Naive B cell (primary cell): ENCODE measurements around the gene LBP. TPM values are rescaled to one million over a fixed set of nuclear protein-coding genes. Genes with fewer than 3 reads are reported as not detected.

Experiments used
- ATAC-seq, 2 donors: fragments of 150-1000 bp; cut with Tn5 transposase; 2 replicates each; pipeline ENCODE4 v1.10.0; 2021; ENCODE audit warnings: low read depth in 2 of 2, mild to moderate bottlenecking in 2 of 2, moderate library complexity in 2 of 2
- DNase-seq: peaks from one replicate; pipeline ENCODE4 v3.0.0; 2022
- H3K27ac Mint-ChIP-seq, 6 donors: one replicate each; pipeline ENCODE4 v1.8.0; 2020 to 2022; ENCODE audit warnings: mild to moderate bottlenecking in 6 of 6, mixed read lengths in 6 of 6, moderate library complexity in 5 of 6, inconsistent platforms in 2 of 6
- H3K27me3 Mint-ChIP-seq, 3 donors: one replicate each; pipeline ENCODE4 v1.8.0; 2021 to 2022; ENCODE audit warnings: mixed read lengths in 3 of 3, mild to moderate bottlenecking in 1 of 3
- H3K36me3 Mint-ChIP-seq, 2 donors: one replicate each; pipeline ENCODE4 v1.8.0; 2020 to 2022; ENCODE audit warnings: mixed read lengths in 2 of 2, inconsistent platforms in 1 of 2, mild to moderate bottlenecking in 1 of 2
- H3K4me1 Mint-ChIP-seq, 3 donors: one replicate each; pipeline ENCODE4 v1.8.0; 2020 to 2022; ENCODE audit warnings: mixed read lengths in 3 of 3, inconsistent platforms in 1 of 3, mild to moderate bottlenecking in 1 of 3, moderate library complexity in 1 of 3
- H3K4me3 Mint-ChIP-seq, 8 donors: one replicate each; pipeline ENCODE4 v1.8.0; 2020 to 2022; ENCODE audit warnings: mild to moderate bottlenecking in 8 of 8, mixed read lengths in 8 of 8, moderate library complexity in 8 of 8, inconsistent platforms in 2 of 8
- H3K9me3 Mint-ChIP-seq, 7 donors: one replicate each; pipeline ENCODE4 v1.8.0; 2020 to 2022; ENCODE audit warnings: mixed read lengths in 7 of 7, mild to moderate bottlenecking in 5 of 7, inconsistent platforms in 2 of 7, moderate library complexity in 1 of 7
- polyA plus RNA-seq, 6 donors: library from polyadenylated mRNA; unstranded; fragments of 300-500 nt; fragmentation: Illumina TruSeq; gene quantifications; one replicate each; pipeline ENCODE4 v1.2.3, GENCODE V29; 2021; ENCODE audit warnings: low read depth in 6 of 6

The LBP gene
- not detected for polyA plus RNA-seq

DNA sequence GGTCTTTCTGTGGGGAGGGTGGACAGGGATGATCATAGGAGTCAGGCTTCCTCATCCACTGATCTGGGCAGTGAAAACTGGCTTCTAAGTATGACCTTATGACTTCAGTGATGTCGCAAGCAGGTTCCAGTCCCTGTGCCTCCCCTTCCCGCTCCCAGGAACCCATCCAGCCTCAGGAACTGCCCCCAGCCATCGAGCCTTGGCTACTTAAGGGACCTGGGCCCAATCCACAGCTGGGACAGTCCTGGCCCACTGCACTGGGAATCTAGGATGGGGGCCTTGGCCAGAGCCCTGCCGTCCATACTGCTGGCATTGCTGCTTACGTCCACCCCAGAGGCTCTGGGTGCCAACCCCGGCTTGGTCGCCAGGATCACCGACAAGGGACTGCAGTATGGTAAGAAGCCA, at the start of gene LBP:
TSS of gene LBP (plus strand) at position 236 of the 405 bp plus-strand sequence. CDS start at position 271, 35 bp downstream.
- no peak for DNase-seq
- Mint-ChIP-seq H3K4me3 (no peak within 1 kb of the TSS), H3K9me3 (no peaks in the 10 kb centered on the region), H3K27ac (no peak within 1 kb of the TSS), H3K36me3 (no peaks in the 10 kb centered on the region), H3K4me1 (no peaks in the 10 kb centered on the region), H3K27me3 (peaks cover 0 to 22% (median 22%) of the 10 kb centered on the region in 3 donors)
- no peak for ATAC-seq

GRCh38 chr20:38297916-38298674, 48.2 kb upstream of the LBP start:
- H3K4me3 Mint-ChIP-seq: no peak overlapping the region
- H3K4me1 Mint-ChIP-seq: peaks cover 0 to under 1% (median 0%) of the 10 kb centered on the region in 3 donors
- ATAC-seq: no peak
- H3K27me3 Mint-ChIP-seq: peaks cover 36 to 63% (median 37%) of the 10 kb centered on the region in 3 donors
- DNase-seq: no peak
- no peaks in the 10 kb centered on the region for H3K9me3 Mint-ChIP-seq
- H3K36me3 Mint-ChIP-seq: no peaks in the 10 kb centered on the region
- no peak overlapping the region for H3K27ac Mint-ChIP-seq

DNA sequence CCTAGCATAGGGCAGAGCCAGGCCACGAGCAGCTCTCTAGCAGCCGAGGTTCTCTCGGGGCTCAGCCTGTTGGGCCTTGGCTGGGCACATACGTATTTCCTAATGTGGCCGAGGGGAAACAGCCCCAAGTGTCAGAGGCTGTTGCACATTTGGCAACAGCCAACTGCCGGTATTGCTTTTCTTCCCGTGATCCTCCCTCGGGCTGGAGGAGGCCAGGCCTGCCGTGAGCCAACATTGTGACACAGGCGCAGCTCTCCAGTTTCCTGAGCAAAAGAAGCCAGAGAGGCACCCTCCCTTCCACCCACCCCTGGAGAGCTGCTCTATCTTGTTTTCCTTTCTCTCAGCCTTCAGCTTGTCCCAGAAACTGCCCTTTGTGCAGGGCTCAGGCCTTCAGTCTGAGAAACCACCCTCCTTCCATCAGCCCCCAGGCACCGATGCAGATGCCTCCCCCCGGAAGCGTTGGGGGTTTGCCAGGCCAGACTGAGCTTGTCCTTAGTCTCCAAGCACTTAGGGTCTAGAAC, 47.5 kb upstream of the LBP start:
- H3K4me1 Mint-ChIP-seq: peaks cover 0 to 8% (median 2%) of the 10 kb centered on the region in 3 donors
- H3K9me3 Mint-ChIP-seq: no peaks in the 10 kb centered on the region
- DNase-seq: no peak
- ATAC-seq: no peak
- peaks cover 37 to 66% (median 37%) of the 10 kb centered on the region in 3 donors for H3K27me3 Mint-ChIP-seq
- H3K27ac Mint-ChIP-seq: peak overlapping the region in 1 of 6 donors; percentile 57
- no peaks in the 10 kb centered on the region for H3K36me3 Mint-ChIP-seq
- no peak overlapping the region for H3K4me3 Mint-ChIP-seq

GRCh38 chr20:38299963-38300362, 46.3 kb upstream of the LBP start:
- ATAC-seq (no peak), DNase-seq (no peak)
- peaks cover 0 to 17% (median 11%) of the 10 kb centered on the region in 3 donors for H3K4me1 Mint-ChIP-seq
- peaks cover 46 to 67% (median 48%) of the 10 kb centered on the region in 3 donors for H3K27me3 Mint-ChIP-seq
- no peak overlapping the region for H3K4me3 Mint-ChIP-seq
- no peak overlapping the region for H3K27ac Mint-ChIP-seq
- H3K36me3 Mint-ChIP-seq: no peaks in the 10 kb centered on the region
- no peaks in the 10 kb centered on the region for H3K9me3 Mint-ChIP-seq

- no peak for DNase-seq
- no peak overlapping the region for H3K27ac Mint-ChIP-seq
- H3K4me3 Mint-ChIP-seq: no peak overlapping the region
- no peaks in the 10 kb centered on the region for H3K36me3 Mint-ChIP-seq
- no peak for ATAC-seq
- no peaks in the 10 kb centered on the region for H3K9me3 Mint-ChIP-seq
- H3K27me3 Mint-ChIP-seq: peaks cover 46 to 69% (median 53%) of the 10 kb centered on the region in 3 donors
- H3K4me1 Mint-ChIP-seq: peaks cover 0 to 17% (median 11%) of the 10 kb centered on the region in 3 donors
Measured at GRCh38 chr20:38300438-38300837, 45.8 kb upstream of the LBP start.

- Mint-ChIP-seq H3K4me3 (no peak overlapping the region), H3K27ac (no peak overlapping the region), H3K27me3 (peaks cover 48 to 68% (median 62%) of the 10 kb centered on the region in 3 donors), H3K36me3 (no peaks in the 10 kb centered on the region), H3K9me3 (peaks cover 0 to 2% (median 0%) of the 10 kb centered on the region in 7 donors), H3K4me1 (peaks cover 0 to 17% (median 11%) of the 10 kb centered on the region in 3 donors)
- DNase-seq (no peak), ATAC-seq (no peak)
Measured at GRCh38 chr20:38301309-38301708, 45.0 kb upstream of the LBP start.

- H3K9me3 Mint-ChIP-seq: peaks cover 0 to 4% (median 0%) of the 10 kb centered on the region in 7 donors
Measured at GRCh38 chr20:38302786-38303185, 43.5 kb upstream of the LBP start.

GRCh38 chr20:38303908-38304379, 42.3 kb upstream of the LBP start, which contains the start of gene BPI:
Gene BPI, plus strand, starts transcription at chr20:38304156. Its CDS starts 68 bp downstream, at chr20:38304224.
- Mint-ChIP-seq H3K36me3 (no peaks in the 10 kb centered on the region), H3K4me1 (peaks cover 0 to 17% (median 11%) of the 10 kb centered on the region in 3 donors), H3K9me3 (peaks cover 0 to 4% (median 0%) of the 10 kb centered on the region in 7 donors), H3K4me3 (peak within 1 kb of the TSS in 1 of 8 donors; percentile 40), H3K27ac (no peak within 1 kb of the TSS), H3K27me3 (peaks cover 60 to 75% (median 69%) of the 10 kb centered on the region in 3 donors)
- DNase-seq (no peak), ATAC-seq (no peak)

More at GRCh38 chr20:38302786-38303185, 43.5 kb upstream of the LBP start:
- Mint-ChIP-seq H3K4me1 (peaks cover 0 to 17% (median 11%) of the 10 kb centered on the region in 3 donors), H3K4me3 (no peak overlapping the region), H3K27ac (no peak overlapping the region), H3K36me3 (no peaks in the 10 kb centered on the region), H3K27me3 (peaks cover 59 to 75% (median 69%) of the 10 kb centered on the region in 3 donors)
- no peak for ATAC-seq
- DNase-seq: no peak

GRCh38 chr20:38304845-38305447, 41.3 kb upstream of the LBP start:
- Mint-ChIP-seq H3K9me3 (peaks cover 0 to 4% (median 0%) of the 10 kb centered on the region in 7 donors), H3K27ac (peak overlapping the region in 1 of 6 donors; percentile 24), H3K4me1 (peaks cover 0 to 17% (median 11%) of the 10 kb centered on the region in 3 donors), H3K27me3 (peaks cover 62 to 75% (median 64%) of the 10 kb centered on the region in 3 donors), H3K4me3 (no peak overlapping the region), H3K36me3 (no peaks in the 10 kb centered on the region)
- ATAC-seq (no peak), DNase-seq (no peak)

- DNase-seq (no peak), ATAC-seq (no peak)
- H3K9me3 Mint-ChIP-seq: peaks cover 0 to 4% (median 0%) of the 10 kb centered on the region in 7 donors
- no peak overlapping the region for H3K27ac Mint-ChIP-seq
- peaks cover 62 to 74% (median 68%) of the 10 kb centered on the region in 3 donors for H3K27me3 Mint-ChIP-seq
- no peak overlapping the region for H3K4me3 Mint-ChIP-seq
- no peaks in the 10 kb centered on the region for H3K36me3 Mint-ChIP-seq
- peaks cover 0 to 17% (median 11%) of the 10 kb centered on the region in 3 donors for H3K4me1 Mint-ChIP-seq
Measured at GRCh38 chr20:38305541-38305940, 40.7 kb upstream of the LBP start.

DNA sequence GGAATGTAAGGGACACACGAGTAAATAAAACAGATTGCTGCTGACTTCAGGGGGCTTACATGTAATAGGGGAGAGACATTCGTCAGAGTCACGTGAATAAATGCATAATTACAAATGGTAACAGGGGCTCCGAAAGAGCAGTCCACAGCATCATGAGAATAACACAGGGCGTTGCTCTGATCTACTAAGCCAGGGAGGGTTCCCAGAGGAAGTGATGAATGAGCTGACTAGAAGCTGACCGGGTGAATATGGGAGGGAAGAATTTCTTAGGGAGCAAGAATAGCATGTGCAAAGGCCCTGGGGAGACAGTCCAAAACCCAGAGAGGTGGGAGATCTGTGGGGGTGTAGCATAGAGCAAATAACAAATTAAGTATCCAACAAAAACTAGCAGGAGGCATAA, 39.9 kb upstream of the LBP start:
- Mint-ChIP-seq H3K4me1 (peaks cover 0 to 17% (median 11%) of the 10 kb centered on the region in 3 donors), H3K4me3 (peak overlapping the region in 1 of 8 donors; percentile 31), H3K36me3 (no peaks in the 10 kb centered on the region), H3K27ac (no peak overlapping the region), H3K27me3 (peaks cover 63 to 74% (median 64%) of the 10 kb centered on the region in 3 donors), H3K9me3 (peaks cover 0 to 4% (median 0%) of the 10 kb centered on the region in 7 donors)
- DNase-seq (no peak), ATAC-seq (no peak)

GRCh38 chr20:38307371-38308046, 38.8 kb upstream of the LBP start:
- Mint-ChIP-seq H3K4me1 (peaks cover 0 to 17% (median 11%) of the 10 kb centered on the region in 3 donors), H3K27me3 (peaks cover 55 to 66% (median 61%) of the 10 kb centered on the region in 3 donors), H3K4me3 (no peak overlapping the region), H3K36me3 (no peaks in the 10 kb centered on the region), H3K9me3 (peaks cover 0 to 4% (median 0%) of the 10 kb centered on the region in 7 donors), H3K27ac (no peak overlapping the region)
- DNase-seq (no peak), ATAC-seq (no peak)

- H3K4me1 Mint-ChIP-seq: peaks cover 0 to 17% (median 11%) of the 10 kb centered on the region in 3 donors
- no peak overlapping the region for H3K27ac Mint-ChIP-seq
- no peaks in the 10 kb centered on the region for H3K36me3 Mint-ChIP-seq
- H3K9me3 Mint-ChIP-seq: peaks cover 0 to 4% (median 0%) of the 10 kb centered on the region in 7 donors
- DNase-seq (no peak), ATAC-seq (no peak)
- no peak overlapping the region for H3K4me3 Mint-ChIP-seq
- H3K27me3 Mint-ChIP-seq: peaks cover 50 to 60% (median 56%) of the 10 kb centered on the region in 3 donors
Measured at GRCh38 chr20:38308047-38308438, 38.2 kb upstream of the LBP start.
